Fibroblast of mammary gland (primary cell): Measurements from ENCODE around the gene TIMM23B.
"Not testable (repeated sequence)": the region's sequence is repeated elsewhere in the genome, so short reads cannot be mapped to it uniquely, and the experiment has no call there.

ENCODE experiments used
- DNase-seq: peaks from one replicate; pipeline ENCODE4 v3.0.0-alpha.2; 2010; ENCODE audit warnings: low read depth
- H3K4me3 ChIP-seq: 2 replicates; pipeline ENCODE4 v1.5.1; 2011; ENCODE audit warnings: low read depth, mild to moderate bottlenecking, low read length, moderate library complexity; ENCODE audit not compliant: control insufficient read depth

TIMM23B gene

GRCh38 chr10:49941447-49942338 lies at the start of gene TIMM23B, which contains the start of gene PARG:
TSS of gene TIMM23B (plus strand) at chr10:49942053. CDS start at chr10:49942195, 142 bp downstream.
TSS of gene PARG (minus strand) at chr10:49942027. CDS start at chr10:49941725, 302 bp downstream.
- DNase-seq: peak; percentile 78
- H3K4me3 ChIP-seq: peak within 1 kb of the TSS; percentile 81

DNA sequence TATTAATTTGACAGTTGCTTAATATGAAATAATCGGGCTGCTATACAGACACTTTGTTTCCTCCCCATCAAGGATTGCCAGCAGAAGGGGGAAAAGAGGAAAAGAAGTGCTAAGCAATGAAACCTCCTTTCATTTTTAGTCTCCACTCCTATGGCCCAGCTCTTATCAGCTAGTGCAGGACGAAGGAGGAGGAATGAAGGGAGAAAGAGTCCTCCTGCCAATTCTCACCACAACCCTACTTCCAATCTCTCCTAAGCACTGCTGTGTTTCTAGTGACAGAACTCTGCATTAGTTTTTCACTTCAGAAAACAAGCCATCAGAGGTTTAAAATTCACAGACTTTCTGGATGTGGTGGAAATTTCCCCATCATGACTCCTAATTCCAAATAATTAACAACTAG lies 41.9 kb upstream of the TIMM23B start:
- not testable (repeated sequence) for DNase-seq, H3K4me3 ChIP-seq

DNA sequence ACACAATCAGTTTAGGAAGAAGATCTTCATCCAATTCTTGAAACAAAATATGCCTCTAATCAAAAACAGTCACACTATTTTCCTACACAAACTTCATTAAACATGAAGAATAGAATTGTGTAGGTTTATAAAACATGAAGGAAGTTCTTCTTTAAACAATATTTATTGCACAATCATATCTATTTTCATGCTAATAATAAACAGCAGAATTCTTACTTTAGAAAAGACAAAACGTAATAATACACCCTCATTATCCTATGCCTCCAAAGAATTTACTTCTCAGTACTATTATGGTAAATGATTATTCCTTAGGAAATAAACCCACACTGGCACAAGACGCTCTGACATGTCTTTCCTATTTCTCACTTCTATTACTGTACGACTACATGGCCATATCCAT lies 41.4 kb upstream of the TIMM23B start:
- DNase-seq, H3K4me3 ChIP-seq: not testable (repeated sequence)

DNA sequence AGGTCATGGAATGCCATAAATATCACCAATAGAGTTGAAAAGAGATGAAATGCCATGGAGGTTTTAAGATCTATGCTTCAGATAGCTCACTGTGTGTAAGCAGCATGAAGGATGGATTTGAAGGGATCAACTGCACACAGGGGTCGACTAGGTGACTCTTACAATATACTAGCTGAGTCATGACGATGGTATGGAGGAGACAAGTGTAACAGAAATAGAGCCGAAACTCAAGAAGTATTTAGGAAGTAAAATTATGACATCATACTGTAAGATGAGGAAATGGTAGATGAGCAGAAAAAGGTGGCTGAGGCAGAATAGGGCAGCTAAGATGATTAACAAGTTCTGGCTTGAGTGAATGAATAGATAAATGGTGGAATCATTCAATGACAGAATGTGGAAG lies 38.0 kb upstream of the TIMM23B start:
- H3K4me3 ChIP-seq, DNase-seq: not testable (repeated sequence)

GRCh38 chr10:49908290-49909080 lies 33.4 kb upstream of the TIMM23B start:
- not testable (repeated sequence) for H3K4me3 ChIP-seq, DNase-seq

DNA sequence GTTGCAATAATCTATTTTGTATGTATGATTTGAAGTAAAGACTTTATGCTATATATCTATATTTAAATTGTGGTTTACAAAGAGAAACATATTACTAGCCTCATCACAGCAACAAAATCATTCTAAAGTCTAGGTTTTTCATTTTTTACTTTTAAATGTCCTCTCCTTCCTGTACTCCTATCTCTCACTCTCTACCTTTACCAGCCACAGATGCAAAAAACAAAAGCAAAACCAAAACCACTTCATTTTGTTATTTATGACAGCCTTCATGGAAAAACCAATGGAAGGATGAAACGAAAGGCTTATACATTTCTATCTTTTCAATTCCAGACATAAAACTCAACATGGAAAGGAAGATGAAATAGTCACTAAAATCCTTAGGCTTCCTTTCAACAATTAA lies 31.6 kb upstream of the TIMM23B start:
- DNase-seq, H3K4me3 ChIP-seq: not testable (repeated sequence)

DNA sequence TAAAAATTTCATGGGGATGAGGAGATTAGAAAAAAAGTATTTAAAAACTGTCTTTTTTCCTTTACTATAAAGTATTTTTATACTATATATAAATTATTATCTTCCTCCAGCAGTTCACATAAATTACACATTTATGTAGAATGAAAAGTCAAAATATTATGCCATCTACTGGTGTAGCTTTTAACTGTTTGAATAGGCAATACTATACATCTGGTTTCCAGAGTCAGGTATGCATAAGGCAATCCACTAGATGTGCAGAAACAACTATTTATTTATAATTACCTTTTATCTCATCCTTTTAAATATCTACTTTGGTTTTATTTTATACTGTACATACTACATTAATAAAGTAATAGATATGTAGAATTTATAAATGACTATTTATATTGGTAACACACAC lies 25.4 kb upstream of the TIMM23B start:
- not testable (repeated sequence) for H3K4me3 ChIP-seq, DNase-seq

GRCh38 chr10:49917927-49918326 lies 23.9 kb upstream of the TIMM23B start:
- not testable (repeated sequence) for H3K4me3 ChIP-seq, DNase-seq

DNA sequence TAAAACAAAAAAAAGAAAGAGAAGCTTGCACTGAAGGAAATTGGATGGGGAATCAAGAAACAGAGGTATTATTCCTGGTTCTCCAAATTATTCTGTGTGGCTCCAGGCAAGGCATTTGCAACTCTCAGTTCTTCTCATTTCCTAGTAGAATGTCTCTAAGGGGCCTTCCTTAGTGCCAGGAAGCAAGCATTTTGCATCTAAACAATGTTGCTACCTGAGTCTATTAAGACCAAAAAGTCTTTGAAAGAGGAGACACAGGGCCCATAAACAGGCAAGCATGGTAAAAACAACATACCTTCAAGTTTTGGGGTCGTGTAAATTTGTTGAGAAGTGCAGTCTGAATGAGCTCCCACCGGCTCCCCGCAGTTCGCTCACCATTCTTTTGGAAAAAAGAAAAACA lies 19.8 kb upstream of the TIMM23B start:
- DNase-seq: not testable (repeated sequence)

DNA sequence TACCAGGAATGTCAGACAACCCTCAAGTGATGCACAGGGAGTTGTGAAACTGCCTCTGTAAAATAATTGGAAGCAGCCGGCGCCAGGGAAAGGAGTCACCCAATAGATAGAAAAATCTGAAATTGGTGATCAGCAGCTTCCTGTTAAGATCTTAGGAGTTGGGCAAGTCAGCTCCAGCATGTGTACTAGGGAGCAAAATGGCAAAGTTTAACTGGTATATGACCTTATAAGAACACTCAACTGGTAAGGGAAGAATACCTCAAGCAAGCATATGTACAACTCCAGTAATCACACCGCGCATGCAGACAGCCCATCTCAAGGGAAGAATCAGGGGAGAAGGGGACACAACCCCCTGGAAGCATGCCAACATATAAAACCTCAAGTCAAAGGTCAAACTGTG lies 18.3 kb upstream of the TIMM23B start:
- not testable (repeated sequence) for DNase-seq, H3K4me3 ChIP-seq

More for the DNA sequence above, 19.8 kb upstream of the TIMM23B start:
- H3K4me3 ChIP-seq: not testable (repeated sequence)

GRCh38 chr10:49931276-49931675 lies 10.6 kb upstream of the TIMM23B start:
- H3K4me3 ChIP-seq, DNase-seq: not testable (repeated sequence)

- not testable (repeated sequence) for DNase-seq, H3K4me3 ChIP-seq
These were observed 9.7 kb upstream of the TIMM23B start for GRCh38 chr10:49931959-49932728.

DNA sequence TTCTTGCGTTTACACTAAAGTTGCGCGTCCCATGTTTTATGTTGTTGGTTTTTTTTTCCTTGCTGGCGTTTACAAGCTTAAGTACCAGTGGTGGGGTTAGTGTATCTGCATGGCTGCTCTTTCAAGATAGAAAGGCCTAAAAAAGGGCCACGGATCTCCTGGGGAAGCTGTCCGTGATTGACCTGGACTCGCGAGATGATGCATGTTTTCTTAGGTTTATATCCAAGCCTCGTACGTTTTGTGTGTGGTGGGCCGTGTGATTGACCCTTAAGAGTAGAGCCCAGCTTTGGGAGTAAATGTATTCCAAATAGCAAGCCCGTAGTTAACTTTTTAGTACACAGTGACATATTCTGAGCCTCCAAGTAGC lies 469 bp downstream of the TIMM23B start:
- peak; percentile 8 for DNase-seq

DNA sequence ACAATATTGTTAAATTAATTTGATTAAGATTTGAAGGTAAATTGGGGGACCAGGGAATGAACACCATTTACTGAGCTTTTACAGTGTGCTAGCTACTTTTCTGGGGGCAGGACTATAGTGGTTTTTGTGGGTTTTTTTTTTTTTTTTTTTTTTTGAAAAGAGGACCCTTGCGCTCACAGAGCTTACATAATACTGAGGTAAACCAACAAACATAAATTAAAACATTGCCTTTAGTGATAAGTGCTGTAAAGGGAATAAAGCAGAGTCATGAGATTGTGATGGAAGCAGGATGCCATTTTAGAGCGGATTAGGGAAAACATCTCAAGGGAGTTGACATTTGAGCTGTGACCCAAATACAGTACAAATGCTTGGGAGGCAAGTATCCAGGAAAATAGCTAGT lies 1.8 kb downstream of the TIMM23B start:
- not testable (repeated sequence) for H3K4me3 ChIP-seq, DNase-seq

More for the DNA sequence above, 469 bp downstream of the TIMM23B start:
- peak overlapping the region; percentile 81 for H3K4me3 ChIP-seq

- not testable (repeated sequence) for H3K4me3 ChIP-seq, DNase-seq
These were observed 6.3 kb downstream of the TIMM23B start for GRCh38 chr10:49948142-49948541.

DNA sequence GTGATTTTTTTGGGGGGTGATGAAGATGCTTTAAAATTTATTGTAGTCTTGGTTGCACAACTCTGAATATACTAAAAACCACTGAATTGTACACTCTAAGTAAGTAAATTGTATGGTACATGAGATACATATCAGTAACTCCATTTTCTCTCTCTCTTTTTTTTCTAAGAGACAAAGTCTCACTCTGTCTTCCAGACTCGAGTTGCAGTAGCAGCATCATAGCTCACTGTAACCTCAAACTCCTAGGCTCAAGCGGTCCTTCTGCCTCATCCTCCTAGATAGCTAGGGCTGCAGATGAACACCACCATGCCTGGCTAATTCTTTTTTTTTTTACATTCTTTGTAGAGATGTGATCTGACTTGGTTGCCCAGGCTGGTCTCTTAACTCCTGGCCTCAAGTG lies 6.9 kb downstream of the TIMM23B start:
- not testable (repeated sequence) for DNase-seq, H3K4me3 ChIP-seq

GRCh38 chr10:49952006-49952405 lies 10.2 kb downstream of the TIMM23B start:
- not testable (repeated sequence) for H3K4me3 ChIP-seq, DNase-seq

DNA sequence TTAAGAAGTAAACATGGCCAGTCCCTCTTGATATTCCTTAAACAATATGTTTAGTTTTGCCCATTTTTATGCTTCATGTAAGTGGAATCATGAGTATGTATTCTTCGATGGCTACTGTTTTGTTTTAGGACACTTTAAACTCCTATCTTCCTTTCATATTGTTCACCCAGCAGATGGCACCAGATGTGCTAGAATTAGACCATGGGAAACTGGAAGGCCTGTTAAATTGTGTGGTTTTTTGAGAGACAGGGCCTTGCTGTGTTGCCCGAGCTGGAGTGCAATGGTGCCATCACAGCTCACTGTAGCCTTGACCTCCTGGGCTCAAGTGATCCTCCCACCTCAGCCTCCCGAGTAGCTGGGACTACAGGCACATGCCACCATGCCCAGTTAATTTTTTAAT lies 11.3 kb downstream of the TIMM23B start:
- DNase-seq: peak; percentile 24
- H3K4me3 ChIP-seq: not testable (repeated sequence)
